ENCODE data around the gene PLK4.
A peak's percentile ranks its signal among the peaks of the same experiment; 100 is the strongest.

PLK4 gene

DNA sequence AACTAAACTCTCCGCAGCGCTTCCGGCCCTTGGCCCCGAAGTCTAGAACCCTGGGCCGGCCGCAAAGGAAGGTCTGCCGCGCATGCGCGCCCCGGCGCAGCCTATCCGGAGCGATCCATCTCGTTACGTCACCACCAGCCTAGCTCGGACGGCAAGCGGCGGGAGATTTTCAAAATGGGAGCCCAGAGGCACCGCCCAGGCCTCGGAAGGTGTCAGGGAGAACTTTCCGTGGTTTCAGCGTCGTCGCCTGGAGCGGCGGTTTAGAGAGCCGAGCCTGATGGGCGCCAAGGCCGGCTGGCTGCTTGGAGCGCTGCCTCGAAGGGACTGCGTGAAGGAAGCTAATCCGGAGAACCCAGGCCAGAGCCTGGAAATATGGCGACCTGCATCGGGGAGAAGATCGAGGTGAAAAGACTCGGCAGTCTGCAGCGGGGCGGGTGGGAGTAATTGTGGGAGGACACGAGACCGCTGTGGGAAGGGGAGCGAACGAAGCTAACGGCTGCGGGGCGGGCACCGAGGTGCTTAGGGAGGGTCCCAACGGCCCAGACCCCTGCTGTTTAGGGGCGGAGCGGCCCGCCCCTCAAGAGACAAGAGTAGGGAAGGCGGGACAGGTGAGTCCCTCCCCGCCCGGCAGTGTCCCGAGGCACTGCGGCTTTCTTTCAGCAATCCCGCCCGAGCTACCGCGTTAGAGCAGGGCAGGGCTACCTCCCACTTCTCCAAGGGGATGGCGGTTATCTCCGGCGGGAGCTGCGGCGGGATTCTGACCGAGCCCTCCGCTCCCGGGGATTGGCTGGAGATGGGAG is at the start of gene PLK4:
TSS of gene PLK4 (plus strand) at position 131 of the 800 bp plus-strand sequence. CDS start at position 373, 242 bp downstream.
- Mint-ChIP-seq H3K9me3 (no peaks in the 10 kb centered on the region), H3K27me3 (no peaks in the 10 kb centered on the region), H3K36me3 (peaks cover 7 to 8% of the 10 kb centered on the region in 2 donors), H3K27ac (peak within 1 kb of the TSS; percentile 98), H3K4me3 (peak within 1 kb of the TSS; percentile 92 to 97), H3K4me1 (peaks cover 5 to 15% of the 10 kb centered on the region in 2 donors)
- DNase-seq (peak; percentile 98), ATAC-seq (replicated peaks) (peak; percentile 97 to 98)

DNA sequence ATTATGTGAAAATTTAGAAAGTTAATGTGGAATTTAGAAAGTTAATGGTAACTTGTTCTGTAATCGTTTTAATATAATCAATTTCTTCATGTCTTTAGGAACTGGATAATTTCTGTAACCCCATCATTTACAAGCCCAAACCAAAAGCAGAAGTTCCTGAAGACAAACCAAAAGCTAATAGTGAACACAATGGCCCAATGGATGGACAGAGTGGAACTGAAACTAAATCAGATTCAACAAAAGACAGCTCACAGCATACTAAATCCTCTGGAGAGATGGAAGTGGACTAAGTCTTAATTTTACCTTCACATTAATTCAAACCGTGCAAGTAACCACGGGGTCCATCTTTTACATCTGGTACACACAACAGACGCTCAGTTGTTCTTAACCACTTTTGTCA is 48.1 kb upstream of the PLK4 start:
- H3K4me3 Mint-ChIP-seq, result no peak overlapping the region
- DNase-seq (no peak), ATAC-seq (replicated peaks) (peak; percentile 77 to 81)
- H3K27me3 Mint-ChIP-seq, result no peaks in the 10 kb centered on the region
- no peak overlapping the region for H3K27ac Mint-ChIP-seq
- H3K36me3 Mint-ChIP-seq, result no peaks in the 10 kb centered on the region
- peaks cover 7 to 21% of the 10 kb centered on the region in 2 donors for H3K4me1 Mint-ChIP-seq
- H3K9me3 Mint-ChIP-seq, result no peaks in the 10 kb centered on the region

DNA sequence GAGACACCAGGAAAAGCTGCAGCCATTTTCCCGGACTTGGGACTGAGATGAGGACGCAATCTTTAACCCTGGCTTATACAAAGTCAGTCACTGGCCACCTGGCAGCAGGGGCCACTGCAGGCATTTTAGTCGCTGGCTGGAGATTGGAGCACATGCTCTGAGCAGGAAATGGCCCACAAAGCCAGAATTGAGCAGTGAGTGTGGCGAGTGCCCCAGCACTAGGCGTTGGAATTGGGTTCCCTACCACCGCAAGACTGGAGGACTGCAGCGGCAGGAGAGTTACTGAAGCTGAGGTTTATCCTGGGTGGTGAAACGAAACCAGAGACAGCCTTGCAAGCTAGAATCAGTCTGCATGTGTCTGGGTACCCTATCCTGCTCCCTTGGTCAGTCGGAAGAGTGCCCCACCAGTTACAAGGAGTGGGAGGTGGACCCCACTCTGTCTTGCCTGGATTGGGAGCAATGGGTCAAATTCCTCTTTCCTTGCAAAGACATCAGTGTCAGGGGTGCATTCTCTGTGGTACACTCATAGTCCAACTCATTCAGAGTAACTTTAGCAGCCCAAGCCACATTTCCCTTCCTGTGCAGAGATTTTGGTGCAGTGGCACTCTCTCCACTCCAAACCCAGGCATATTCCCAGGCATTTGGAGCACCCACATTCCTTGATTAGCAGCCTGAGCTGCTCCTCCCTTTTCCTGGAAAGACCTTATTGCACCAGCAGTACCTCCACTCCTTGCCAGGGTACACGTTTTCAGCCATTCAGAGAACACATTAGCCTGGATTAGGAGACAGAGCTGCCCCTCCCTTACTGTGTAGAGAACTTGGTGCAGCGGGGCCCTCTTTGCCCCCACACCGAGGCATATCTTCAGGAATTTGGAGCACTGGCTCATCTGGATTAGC is 36.7 kb upstream of the PLK4 start:
- no peak overlapping the region for H3K4me3 Mint-ChIP-seq
- no peak overlapping the region for H3K27ac Mint-ChIP-seq
- no peak for DNase-seq
- H3K36me3 Mint-ChIP-seq, result peaks cover 29 to 50% of the 10 kb centered on the region in 2 donors
- no peak for ATAC-seq (replicated peaks)
- no peaks in the 10 kb centered on the region for H3K4me1 Mint-ChIP-seq
- no peaks in the 10 kb centered on the region for H3K27me3 Mint-ChIP-seq
- peaks cover 15 to 23% of the 10 kb centered on the region in 2 donors for H3K9me3 Mint-ChIP-seq

DNA sequence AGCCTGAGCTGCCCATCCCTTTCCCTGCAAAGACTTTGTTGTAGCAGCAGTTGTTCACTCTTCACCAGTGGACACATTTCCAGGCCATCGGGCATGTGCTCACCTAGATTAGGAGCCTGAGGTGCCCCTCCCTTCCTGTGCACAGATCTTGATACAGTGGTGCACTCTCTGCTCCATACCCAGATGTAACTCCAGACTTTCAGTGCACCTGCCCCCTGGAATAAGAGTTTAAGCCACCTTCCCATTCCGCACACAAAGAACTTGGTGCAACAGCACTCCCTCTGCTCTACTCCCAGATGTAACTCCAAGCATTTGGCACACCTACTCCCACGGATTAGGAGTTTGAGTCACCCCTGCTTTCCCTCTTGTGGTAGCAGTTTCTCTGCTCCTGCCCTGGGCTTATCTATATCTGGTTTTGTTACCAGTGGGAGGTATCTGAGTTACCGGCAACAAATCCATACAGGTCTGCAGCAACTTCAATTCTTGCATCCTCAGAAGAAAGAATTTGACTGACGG is 36.0 kb upstream of the PLK4 start:
- H3K27ac Mint-ChIP-seq, result no peak overlapping the region
- no peak overlapping the region for H3K4me3 Mint-ChIP-seq
- H3K4me1 Mint-ChIP-seq, result no peaks in the 10 kb centered on the region
- DNase-seq, result no peak
- H3K9me3 Mint-ChIP-seq, result peaks cover 19 to 27% of the 10 kb centered on the region in 2 donors
- no peak for ATAC-seq (replicated peaks)
- H3K36me3 Mint-ChIP-seq, result peaks cover 33 to 55% of the 10 kb centered on the region in 2 donors
- no peaks in the 10 kb centered on the region for H3K27me3 Mint-ChIP-seq

DNA sequence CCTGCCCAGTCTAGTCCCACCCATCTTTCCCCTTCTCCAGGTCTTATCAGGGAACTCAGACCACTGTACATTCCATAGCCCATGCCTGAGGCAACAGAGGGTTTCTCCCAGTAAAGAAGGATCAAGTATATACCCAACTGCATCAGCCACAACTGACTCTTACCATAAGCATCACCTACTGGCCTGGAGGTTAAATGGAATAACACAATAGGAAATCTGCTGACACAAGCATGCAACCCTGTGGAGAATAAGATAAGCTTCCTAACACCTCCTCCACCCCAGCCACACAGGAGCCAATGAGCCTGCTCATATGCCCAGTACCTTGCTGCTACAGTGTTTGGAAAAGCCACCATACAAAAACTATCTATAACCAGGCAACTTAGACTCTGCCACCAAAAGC is 34.6 kb upstream of the PLK4 start:
- H3K27me3 Mint-ChIP-seq, result no peaks in the 10 kb centered on the region
- ATAC-seq (replicated peaks) (no peak), DNase-seq (no peak)
- H3K27ac Mint-ChIP-seq, result no peak overlapping the region
- peaks cover 29 to 36% of the 10 kb centered on the region in 2 donors for H3K9me3 Mint-ChIP-seq
- H3K4me1 Mint-ChIP-seq, result no peaks in the 10 kb centered on the region
- peaks cover 45 to 68% of the 10 kb centered on the region in 2 donors for H3K36me3 Mint-ChIP-seq
- no peak overlapping the region for H3K4me3 Mint-ChIP-seq

DNA sequence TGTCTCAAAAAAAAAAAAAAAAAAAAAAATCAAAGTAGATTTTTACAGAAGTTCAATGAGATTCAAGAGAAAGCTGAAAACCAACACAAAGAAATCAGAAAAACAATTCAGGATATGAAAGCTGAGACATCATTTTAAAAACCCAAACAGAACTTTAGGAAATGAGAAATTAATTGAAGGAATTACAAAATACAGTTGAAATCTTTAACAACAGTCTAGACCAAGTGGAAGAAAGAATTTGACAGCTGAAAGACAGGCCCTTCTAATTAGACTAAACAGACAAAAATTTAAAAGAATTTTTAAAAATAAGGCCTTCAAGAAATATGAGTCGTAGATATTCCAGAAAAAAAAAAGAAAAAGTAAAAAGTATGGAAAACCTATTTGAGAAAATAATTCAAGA is 33.9 kb upstream of the PLK4 start:
- ATAC-seq (replicated peaks), result no peak
- no peaks in the 10 kb centered on the region for H3K4me1 Mint-ChIP-seq
- H3K36me3 Mint-ChIP-seq, result peaks cover 51 to 75% of the 10 kb centered on the region in 2 donors

DNA sequence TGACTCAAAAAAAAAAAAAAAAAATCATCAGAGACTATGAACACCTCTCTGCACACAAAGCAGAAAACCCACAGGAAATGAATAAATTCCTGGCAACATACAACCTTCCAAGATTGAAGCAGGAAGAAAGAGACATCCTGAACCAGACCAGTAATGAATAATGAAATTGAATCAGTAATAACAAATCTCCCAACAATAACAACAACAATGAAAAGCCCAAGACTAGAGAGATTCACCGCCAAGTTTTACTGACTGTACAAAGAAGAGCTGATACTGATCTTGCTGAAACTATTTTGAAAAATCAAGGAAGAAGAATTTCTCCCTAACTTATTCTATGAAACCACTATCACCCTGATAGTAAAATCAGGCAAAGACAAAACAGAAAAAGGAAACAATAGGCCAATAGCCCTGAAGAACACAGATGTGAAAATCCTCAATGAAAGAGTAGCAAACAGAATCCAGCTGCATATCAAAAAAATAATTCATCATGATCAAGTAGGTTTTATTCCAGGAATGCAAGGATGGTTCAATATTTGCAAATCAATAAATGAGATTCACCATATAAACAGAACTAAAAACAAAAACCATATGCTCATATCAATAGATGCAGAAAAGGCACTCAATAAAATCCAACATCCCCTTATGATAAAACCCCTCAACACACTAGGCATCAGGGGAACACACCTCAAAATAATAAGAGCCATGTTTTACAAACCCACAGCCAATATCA is 31.0 kb upstream of the PLK4 start:
- H3K36me3 Mint-ChIP-seq, result peaks cover 56 to 67% of the 10 kb centered on the region in 2 donors
- no peak overlapping the region for H3K4me3 Mint-ChIP-seq
- peaks cover 38 to 47% of the 10 kb centered on the region in 2 donors for H3K9me3 Mint-ChIP-seq
- H3K27me3 Mint-ChIP-seq, result no peaks in the 10 kb centered on the region
- H3K4me1 Mint-ChIP-seq, result no peaks in the 10 kb centered on the region
- H3K27ac Mint-ChIP-seq, result no peak overlapping the region
- no peak for ATAC-seq (replicated peaks)
- DNase-seq, result no peak

More for the DNA sequence above, 33.9 kb upstream of the PLK4 start:
- H3K27me3 Mint-ChIP-seq, result no peaks in the 10 kb centered on the region
- H3K9me3 Mint-ChIP-seq, result peaks cover 33 to 43% of the 10 kb centered on the region in 2 donors
- DNase-seq, result no peak
- no peak overlapping the region for H3K27ac Mint-ChIP-seq
- no peak overlapping the region for H3K4me3 Mint-ChIP-seq

DNA sequence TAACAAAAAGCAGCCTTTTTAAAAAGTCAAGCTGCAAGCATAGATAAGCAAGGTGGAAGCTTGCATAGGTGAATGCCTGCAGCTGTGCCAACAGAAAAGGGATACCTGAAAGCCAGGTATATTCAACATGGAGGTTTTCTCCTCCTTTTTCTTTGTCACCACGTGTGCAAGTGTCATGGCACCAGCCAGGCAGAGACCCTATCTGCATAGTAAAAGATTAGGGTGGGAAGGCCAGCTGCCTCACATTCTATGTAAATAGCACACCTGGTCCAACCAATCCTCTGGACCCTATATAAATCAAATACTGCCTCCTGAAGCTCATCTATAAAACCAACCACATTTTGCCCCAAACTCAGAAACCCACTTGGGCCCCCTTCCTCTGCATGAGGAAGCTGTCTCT is 28.0 kb upstream of the PLK4 start:
- H3K4me1 Mint-ChIP-seq, result peaks cover 5 to 11% of the 10 kb centered on the region in 2 donors
- H3K27ac Mint-ChIP-seq, result no peak overlapping the region
- H3K27me3 Mint-ChIP-seq, result no peaks in the 10 kb centered on the region
- peaks cover 43 to 58% of the 10 kb centered on the region in 2 donors for H3K36me3 Mint-ChIP-seq
- peaks cover 28 to 39% of the 10 kb centered on the region in 2 donors for H3K9me3 Mint-ChIP-seq
- ATAC-seq (replicated peaks) (no peak), DNase-seq (no peak)
- H3K4me3 Mint-ChIP-seq, result no peak overlapping the region

DNA sequence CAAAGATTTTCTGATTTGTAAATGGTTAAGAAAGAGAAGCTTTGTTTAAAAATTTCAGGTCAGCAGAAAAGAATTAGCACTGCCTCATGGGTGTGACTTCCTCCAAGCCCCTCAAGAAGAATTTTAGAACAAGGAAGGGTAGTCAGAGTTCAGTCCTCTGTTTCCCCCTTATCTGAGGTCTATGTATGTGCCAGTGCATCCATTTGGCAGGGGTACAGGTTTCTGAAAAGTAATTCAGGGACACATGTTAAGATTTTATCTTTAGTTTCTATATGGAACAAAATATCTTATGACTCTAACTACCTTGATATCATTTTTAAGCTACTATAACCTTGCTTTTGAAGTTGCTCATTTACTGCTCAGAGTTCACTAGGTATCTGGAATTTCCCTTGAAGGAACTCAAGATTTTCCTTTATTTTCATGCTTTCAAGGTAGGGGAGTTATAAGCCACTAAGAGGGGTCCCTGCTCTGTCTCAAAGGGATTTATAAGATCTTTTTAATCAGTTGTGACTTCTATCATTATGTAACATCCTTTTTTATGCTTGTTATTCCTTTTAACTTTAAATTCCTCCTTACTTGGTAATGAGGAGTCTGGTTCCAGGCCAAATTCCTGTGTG is 24.4 kb upstream of the PLK4 start:
- H3K4me1 Mint-ChIP-seq, result peaks cover 8 to 17% of the 10 kb centered on the region in 2 donors
- H3K27ac Mint-ChIP-seq, result no peak overlapping the region
- DNase-seq (no peak), ATAC-seq (replicated peaks) (no peak)
- peaks cover 29 to 49% of the 10 kb centered on the region in 2 donors for H3K36me3 Mint-ChIP-seq
- H3K4me3 Mint-ChIP-seq, result no peak overlapping the region
- peaks cover 20 to 23% of the 10 kb centered on the region in 2 donors for H3K9me3 Mint-ChIP-seq
- H3K27me3 Mint-ChIP-seq, result no peaks in the 10 kb centered on the region

DNA sequence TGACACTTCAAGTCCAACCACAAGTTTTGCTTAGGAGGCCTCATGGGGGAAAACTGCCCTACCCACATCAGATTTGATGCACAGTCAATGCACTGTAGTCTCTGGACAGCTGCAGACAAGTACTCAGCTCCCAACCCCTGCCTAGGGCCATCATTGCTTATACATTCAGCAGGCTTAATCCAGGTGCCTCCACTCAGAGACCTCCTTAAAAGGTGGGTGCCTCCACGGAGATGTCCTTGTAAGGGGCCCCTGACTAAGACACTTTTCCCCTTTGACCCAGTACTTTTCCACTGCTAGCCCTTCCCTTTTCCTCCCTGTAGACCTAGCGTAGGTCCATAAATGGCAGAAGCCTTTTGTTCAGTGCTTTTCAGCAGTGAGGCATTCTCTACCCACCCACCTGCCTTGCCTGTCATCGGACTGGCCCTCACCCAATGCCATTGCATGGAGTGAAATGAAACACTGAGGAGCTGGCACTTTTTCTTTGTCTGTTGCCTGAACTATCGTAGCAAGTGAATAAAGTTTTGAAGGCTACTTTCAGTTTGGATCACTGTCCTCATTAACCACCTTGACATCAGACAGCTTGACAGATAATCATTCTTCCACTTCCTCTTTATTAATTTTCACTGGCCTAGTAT is 23.8 kb upstream of the PLK4 start:
- ATAC-seq (replicated peaks) (peak; percentile 36), DNase-seq (no peak)
- Mint-ChIP-seq H3K9me3 (peaks cover 15 to 19% of the 10 kb centered on the region in 2 donors), H3K36me3 (peaks cover 27 to 45% of the 10 kb centered on the region in 2 donors), H3K4me1 (peaks cover 8 to 17% of the 10 kb centered on the region in 2 donors), H3K27ac (no peak overlapping the region), H3K4me3 (peak overlapping the region; percentile 43 to 61), H3K27me3 (no peaks in the 10 kb centered on the region)

DNA sequence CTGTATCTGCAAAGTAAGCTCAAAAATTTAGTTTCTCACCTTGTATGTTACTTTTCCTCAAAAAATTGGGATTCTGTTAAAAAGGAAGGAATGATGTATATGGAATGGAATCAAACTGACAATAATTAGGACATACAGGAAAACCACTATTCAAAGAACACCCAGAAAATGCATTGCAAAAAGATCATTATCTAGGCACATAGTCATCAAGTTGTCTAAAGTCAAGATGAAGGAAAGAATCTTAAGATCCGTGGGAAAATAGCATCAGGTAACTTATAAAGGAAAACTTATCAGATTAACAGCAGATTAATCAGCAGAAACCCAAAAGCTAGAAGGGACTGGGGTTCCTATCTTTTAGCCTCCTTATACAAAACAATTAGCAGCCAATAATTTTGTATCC is 23.1 kb upstream of the PLK4 start:
- H3K4me3 Mint-ChIP-seq, result no peak overlapping the region
- H3K4me1 Mint-ChIP-seq, result peaks cover 8 to 17% of the 10 kb centered on the region in 2 donors
- DNase-seq (no peak), ATAC-seq (replicated peaks) (no peak)
- no peaks in the 10 kb centered on the region for H3K27me3 Mint-ChIP-seq
- no peak overlapping the region for H3K27ac Mint-ChIP-seq
- peaks cover 32 to 52% of the 10 kb centered on the region in 2 donors for H3K36me3 Mint-ChIP-seq
- peaks cover 18 to 19% of the 10 kb centered on the region in 2 donors for H3K9me3 Mint-ChIP-seq

DNA sequence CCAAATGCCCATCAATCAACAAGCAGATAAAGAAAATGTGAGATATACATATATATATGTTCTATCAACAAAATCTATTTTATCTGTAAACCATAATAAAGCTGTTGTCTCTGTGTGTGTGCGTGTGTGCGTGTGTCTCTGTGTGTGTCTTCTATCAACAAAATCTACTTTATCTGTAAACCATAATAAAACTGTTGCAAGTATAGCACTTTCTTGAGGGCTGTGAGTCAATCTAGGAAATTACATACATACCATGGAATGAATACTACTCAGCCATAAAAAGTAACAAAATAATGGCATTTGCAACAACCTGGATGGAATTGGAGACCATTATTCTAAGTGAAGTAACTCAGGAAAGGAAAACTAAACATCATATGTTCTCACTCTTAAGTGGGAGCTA is 12.5 kb upstream of the PLK4 start:
- ATAC-seq (replicated peaks) (no peak), DNase-seq (no peak)
- no peaks in the 10 kb centered on the region for H3K27me3 Mint-ChIP-seq
- no peak overlapping the region for H3K4me3 Mint-ChIP-seq
- peaks cover 3 to 7% of the 10 kb centered on the region in 2 donors for H3K4me1 Mint-ChIP-seq
- no peak overlapping the region for H3K27ac Mint-ChIP-seq
- H3K9me3 Mint-ChIP-seq, result peaks cover 0 to 1% of the 10 kb centered on the region in 2 donors
- H3K36me3 Mint-ChIP-seq, result peaks cover 4 to 5% of the 10 kb centered on the region in 2 donors

DNA sequence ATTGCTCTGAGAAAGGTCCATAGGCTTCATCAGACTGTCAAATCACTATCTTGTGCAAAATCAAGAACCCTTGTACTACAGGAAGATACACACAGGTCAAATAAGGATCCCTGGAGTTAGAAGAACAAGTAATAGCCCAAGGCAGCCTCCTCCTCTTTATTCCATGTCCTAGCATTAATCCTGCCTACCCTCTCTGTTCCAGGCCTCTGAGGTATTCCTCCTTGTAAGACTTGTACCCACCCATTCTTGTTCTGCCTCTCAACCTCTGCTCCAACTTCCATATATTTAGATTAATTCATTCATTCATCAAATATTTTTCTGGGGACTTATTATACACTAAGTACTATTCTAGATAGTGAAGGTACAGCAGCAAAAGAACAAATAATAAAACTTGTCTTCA is 10.4 kb upstream of the PLK4 start:
- Mint-ChIP-seq H3K27me3 (no peaks in the 10 kb centered on the region), H3K4me3 (no peak overlapping the region), H3K4me1 (peaks cover 3 to 7% of the 10 kb centered on the region in 2 donors), H3K36me3 (peaks cover 4 to 8% of the 10 kb centered on the region in 2 donors), H3K27ac (no peak overlapping the region), H3K9me3 (no peaks in the 10 kb centered on the region)
- DNase-seq (no peak), ATAC-seq (replicated peaks) (no peak)
